ENCODE results near the gene BTBD9.
"Not testable (repeated sequence)": the region's sequence is repeated elsewhere in the genome, so short reads cannot be mapped to it uniquely, and the experiment has no call there.

Gene BTBD9

DNA sequence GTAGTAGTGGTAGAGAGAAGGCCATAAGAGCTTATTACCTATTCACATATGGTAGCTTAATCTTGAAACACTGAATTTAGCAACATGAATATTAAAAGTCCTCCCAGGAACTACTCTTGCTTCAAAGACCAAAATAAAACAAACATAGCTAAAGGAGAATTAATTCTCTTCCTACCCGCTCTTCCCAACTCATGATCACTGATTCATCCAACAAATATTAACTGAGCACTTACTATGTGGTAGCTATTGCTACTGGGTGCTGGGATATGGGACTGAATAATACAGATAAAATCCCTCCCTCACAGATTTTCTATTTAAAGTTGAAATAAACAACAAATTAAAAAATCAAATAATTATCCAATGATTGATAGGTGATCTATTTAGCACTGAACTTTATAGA, 287.1 kb downstream of the BTBD9 start:
- H3K9me3 ChIP-seq, result no peaks in the 10 kb centered on the region
- no peak for DNase-seq
- H3K36me3 ChIP-seq, result no peaks in the 10 kb centered on the region
- no peak overlapping the region for H3K4me3 ChIP-seq (ENCODE audit: low read depth, low read length)
- no peaks in the 10 kb centered on the region for H3K27me3 ChIP-seq
- H3K4me1 ChIP-seq, result peaks cover 10% of the 10 kb centered on the region
- TF ChIP-seq, protein P1, sequence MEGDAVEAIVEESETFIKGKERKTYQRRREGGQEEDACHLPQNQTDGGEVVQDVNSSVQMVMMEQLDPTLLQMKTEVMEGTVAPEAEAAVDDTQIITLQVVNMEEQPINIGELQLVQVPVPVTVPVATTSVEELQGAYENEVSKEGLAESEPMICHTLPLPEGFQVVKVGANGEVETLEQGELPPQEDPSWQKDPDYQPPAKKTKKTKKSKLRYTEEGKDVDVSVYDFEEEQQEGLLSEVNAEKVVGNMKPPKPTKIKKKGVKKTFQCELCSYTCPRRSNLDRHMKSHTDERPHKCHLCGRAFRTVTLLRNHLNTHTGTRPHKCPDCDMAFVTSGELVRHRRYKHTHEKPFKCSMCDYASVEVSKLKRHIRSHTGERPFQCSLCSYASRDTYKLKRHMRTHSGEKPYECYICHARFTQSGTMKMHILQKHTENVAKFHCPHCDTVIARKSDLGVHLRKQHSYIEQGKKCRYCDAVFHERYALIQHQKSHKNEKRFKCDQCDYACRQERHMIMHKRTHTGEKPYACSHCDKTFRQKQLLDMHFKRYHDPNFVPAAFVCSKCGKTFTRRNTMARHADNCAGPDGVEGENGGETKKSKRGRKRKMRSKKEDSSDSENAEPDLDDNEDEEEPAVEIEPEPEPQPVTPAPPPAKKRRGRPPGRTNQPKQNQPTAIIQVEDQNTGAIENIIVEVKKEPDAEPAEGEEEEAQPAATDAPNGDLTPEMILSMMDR (IDR thresholded peaks at IDR 0.05; ENCODE audit: low read depth, low read length), result no peak

DNA sequence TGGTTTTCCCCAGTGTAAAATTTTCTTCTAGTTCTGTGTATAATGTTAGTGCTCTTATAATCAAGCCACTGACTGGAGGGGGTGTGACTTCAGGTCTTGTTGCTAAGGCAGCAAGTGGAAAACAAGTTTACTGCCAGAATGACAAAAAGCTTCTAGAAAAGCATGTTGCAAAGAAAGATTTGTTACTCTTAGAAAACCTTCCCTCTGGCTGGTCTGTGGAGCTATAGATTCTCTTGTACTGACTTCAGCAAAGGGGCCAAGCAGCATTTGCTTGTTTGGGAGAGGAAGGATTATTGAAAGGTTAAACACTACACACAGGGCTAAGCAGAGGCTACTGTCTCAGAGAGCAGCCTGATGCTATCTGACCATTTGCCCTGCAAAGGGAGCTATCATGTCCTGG, 288.8 kb downstream of the BTBD9 start:
- peaks cover 13% of the 10 kb centered on the region for H3K4me1 ChIP-seq
- H3K27me3 ChIP-seq, result no peaks in the 10 kb centered on the region
- H3K4me3 ChIP-seq (ENCODE audit: low read depth, low read length), result no peak overlapping the region
- no peaks in the 10 kb centered on the region for H3K36me3 ChIP-seq
- TF ChIP-seq, protein P1 (IDR thresholded peaks at IDR 0.05; ENCODE audit: low read depth, low read length), result no peak
- no peak for DNase-seq
- H3K9me3 ChIP-seq, result no peaks in the 10 kb centered on the region

DNA sequence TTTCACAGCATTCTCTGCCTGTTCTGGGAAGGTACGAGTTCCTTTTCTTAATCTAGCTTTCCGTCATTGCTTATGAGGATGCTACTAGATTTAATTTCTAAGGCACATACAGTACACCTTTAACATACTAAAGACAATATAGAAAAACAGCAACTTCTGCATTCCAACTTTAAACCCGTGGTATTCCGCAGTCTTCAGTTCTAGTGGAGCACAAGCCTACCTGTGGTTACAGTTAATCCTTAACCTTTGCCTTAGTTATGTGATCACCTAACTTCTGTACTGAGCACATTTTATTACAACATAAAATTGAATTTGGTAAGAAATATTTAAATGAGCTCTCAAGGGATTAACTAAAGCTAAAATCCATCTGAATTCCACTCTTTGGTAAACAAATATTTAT, 289.5 kb downstream of the BTBD9 start:
- H3K4me3 ChIP-seq (ENCODE audit: low read depth, low read length), result no peak overlapping the region
- TF ChIP-seq, protein P1 (IDR thresholded peaks at IDR 0.05; ENCODE audit: low read depth, low read length), result no peak
- no peaks in the 10 kb centered on the region for H3K27me3 ChIP-seq
- no peak for DNase-seq
- H3K36me3 ChIP-seq, result no peaks in the 10 kb centered on the region
- peaks cover 16% of the 10 kb centered on the region for H3K4me1 ChIP-seq
- H3K9me3 ChIP-seq, result no peaks in the 10 kb centered on the region

DNA sequence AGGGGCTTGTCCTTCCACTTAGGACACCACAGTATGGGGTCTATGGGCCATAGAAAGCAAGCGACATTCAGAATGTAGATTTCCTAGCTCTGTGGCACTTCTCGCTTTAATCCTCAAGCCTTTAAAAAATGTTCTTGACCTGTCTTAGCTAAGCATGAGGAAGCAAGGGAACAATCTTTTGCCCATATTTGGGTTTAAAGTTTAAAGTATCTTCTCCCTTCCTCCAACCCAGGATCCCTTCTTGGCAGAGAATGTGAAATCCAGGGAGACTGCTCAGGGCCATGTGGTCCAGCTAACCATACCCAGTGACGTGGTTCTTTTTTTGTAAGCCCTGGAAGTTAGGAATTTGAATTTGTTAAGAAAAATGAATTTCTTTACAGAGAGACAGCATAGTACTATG, 289.9 kb downstream of the BTBD9 start:
- TF ChIP-seq, protein P1 (IDR thresholded peaks at IDR 0.05; ENCODE audit: low read depth, low read length), result no peak
- Histone ChIP-seq H3K36me3 (no peaks in the 10 kb centered on the region), H3K4me1 (peaks cover 16% of the 10 kb centered on the region), H3K4me3 (ENCODE audit: low read depth, low read length) (no peak overlapping the region), H3K9me3 (no peaks in the 10 kb centered on the region), H3K27me3 (no peaks in the 10 kb centered on the region)
- DNase-seq, result no peak

DNA sequence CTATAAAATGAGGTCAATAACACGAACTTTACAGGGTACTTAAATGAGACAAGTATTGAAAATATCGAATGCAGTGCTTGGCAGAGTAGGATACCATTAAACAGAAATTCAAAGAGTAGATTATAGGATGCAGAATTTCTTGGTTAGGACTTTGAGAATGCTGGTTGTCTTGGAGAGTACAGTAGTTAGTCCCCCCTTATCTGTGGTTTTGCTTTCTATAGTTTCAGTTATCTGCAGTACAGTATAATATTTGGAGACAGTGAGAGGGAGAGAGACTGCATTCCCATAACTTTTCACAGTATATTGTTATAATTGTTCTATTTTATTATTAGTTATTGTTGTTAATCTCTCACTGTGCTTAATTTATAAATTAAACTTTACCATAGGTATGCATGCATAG, 290.5 kb downstream of the BTBD9 start:
- H3K4me3 ChIP-seq (ENCODE audit: low read depth, low read length), result no peak overlapping the region
- no peak for DNase-seq
- TF ChIP-seq, protein P1 (IDR thresholded peaks at IDR 0.05; ENCODE audit: low read depth, low read length), result no peak
- H3K36me3 ChIP-seq, result no peaks in the 10 kb centered on the region
- H3K9me3 ChIP-seq, result no peaks in the 10 kb centered on the region
- peaks cover 16% of the 10 kb centered on the region for H3K4me1 ChIP-seq
- no peaks in the 10 kb centered on the region for H3K27me3 ChIP-seq

DNA sequence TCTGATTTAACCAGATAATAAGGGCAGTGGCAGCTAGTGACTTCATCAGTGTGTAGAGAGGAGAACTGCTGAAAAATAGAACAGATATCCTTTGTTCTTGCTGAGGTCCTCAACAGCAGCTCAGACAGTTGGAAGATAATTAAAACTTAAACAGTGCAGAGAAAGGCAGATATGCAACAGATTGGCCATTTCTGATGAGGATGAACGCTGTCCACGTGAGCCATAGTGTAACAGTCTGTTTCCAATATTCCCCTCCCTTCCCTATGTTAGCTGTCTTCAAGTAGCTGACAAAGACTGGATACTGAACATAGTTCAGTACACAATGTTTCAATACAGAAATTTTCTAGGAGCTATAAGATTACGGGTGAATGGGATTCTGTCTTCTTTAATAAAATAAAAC, 291.4 kb downstream of the BTBD9 start:
- Histone ChIP-seq H3K4me1 (peaks cover 16% of the 10 kb centered on the region), H3K27me3 (no peaks in the 10 kb centered on the region), H3K36me3 (no peaks in the 10 kb centered on the region), H3K4me3 (ENCODE audit: low read depth, low read length) (no peak overlapping the region), H3K9me3 (no peaks in the 10 kb centered on the region)
- TF ChIP-seq, protein P1 (IDR thresholded peaks at IDR 0.05; ENCODE audit: low read depth, low read length), result no peak
- DNase-seq, result no peak

DNA sequence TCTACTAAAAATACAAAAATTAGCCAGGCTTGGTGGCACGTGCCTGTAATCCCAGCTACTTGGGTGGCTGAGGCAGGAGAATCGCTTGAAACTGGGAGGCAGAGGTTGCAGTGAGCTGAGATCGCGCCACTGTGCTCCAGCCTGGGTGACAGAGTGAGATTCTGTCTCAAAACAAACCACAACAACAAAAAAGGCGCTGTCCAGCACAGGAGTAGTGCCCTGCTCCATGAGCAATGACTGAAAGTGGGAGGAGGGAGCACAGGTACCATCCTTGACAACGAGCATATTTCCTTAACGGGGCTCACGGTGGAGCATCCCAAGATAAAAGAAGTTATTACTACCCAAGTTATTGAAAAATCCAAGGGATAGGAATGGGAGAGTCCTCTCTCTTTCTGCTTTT, 291.9 kb downstream of the BTBD9 start:
- not testable (repeated sequence) for DNase-seq; H3K27me3 ChIP-seq; H3K9me3 ChIP-seq; H3K36me3 ChIP-seq; H3K4me3 ChIP-seq (ENCODE audit: low read depth, low read length)
- peaks cover 16% of the 10 kb centered on the region for H3K4me1 ChIP-seq
